ENCODE results near the gene RCN1. TPM values are rescaled to one million over a fixed set of nuclear protein-coding genes. Genes with fewer than 3 reads are reported as not detected.
A peak's percentile ranks its signal among the peaks of the same experiment; 100 is the strongest.

The RCN1 gene
- total RNA-seq, 1 experiment from 2014 or later = 155 TPM

GRCh38 chr11:32105871-32106560 lies 15.1 kb downstream of the RCN1 start:
- Mint-ChIP-seq H3K9me3 (ENCODE audit: unreplicated experiment) (no peaks in the 10 kb centered on the region), H3K27ac (ENCODE audit: low read depth, unreplicated experiment) (no peak overlapping the region), H3K27me3 (ENCODE audit: insufficient read depth, unreplicated experiment) (no peaks in the 10 kb centered on the region), H3K4me1 (ENCODE audit: insufficient read depth, unreplicated experiment) (peaks cover 6% of the 10 kb centered on the region), H3K36me3 (ENCODE audit: insufficient read depth, unreplicated experiment) (peaks cover 29% of the 10 kb centered on the region), H3K4me3 (ENCODE audit: unreplicated experiment) (no peak overlapping the region)
- intact Hi-C loops (cut with micrococcal nuclease) = no loop called here
- no peak for DNase-seq (ENCODE audit: unreplicated experiment)
- ChIA-PET POLR2A (no interaction called here), CTCF (interaction anchor here (0.6 to 1.8 kb wide), 2 partner anchors 70 to 71 kb away, joined by 5 to 6 read pairs; no protein-coding TSS in a partner anchor)
- TF ChIP-seq, protein P1, sequence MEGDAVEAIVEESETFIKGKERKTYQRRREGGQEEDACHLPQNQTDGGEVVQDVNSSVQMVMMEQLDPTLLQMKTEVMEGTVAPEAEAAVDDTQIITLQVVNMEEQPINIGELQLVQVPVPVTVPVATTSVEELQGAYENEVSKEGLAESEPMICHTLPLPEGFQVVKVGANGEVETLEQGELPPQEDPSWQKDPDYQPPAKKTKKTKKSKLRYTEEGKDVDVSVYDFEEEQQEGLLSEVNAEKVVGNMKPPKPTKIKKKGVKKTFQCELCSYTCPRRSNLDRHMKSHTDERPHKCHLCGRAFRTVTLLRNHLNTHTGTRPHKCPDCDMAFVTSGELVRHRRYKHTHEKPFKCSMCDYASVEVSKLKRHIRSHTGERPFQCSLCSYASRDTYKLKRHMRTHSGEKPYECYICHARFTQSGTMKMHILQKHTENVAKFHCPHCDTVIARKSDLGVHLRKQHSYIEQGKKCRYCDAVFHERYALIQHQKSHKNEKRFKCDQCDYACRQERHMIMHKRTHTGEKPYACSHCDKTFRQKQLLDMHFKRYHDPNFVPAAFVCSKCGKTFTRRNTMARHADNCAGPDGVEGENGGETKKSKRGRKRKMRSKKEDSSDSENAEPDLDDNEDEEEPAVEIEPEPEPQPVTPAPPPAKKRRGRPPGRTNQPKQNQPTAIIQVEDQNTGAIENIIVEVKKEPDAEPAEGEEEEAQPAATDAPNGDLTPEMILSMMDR (IDR thresholded peaks at IDR 0.05; ENCODE audit: unreplicated experiment) = no peak
- BruUV-seq (replicated peaks) = no TSS peak

GRCh38 chr11:32107647-32108046 lies 16.8 kb downstream of the RCN1 start:
- TF ChIP-seq, protein P1 (IDR thresholded peaks at IDR 0.05; ENCODE audit: unreplicated experiment) = no peak
- H3K27me3 Mint-ChIP-seq (ENCODE audit: insufficient read depth, unreplicated experiment) = no peaks in the 10 kb centered on the region
- peaks cover 18% of the 10 kb centered on the region for H3K36me3 Mint-ChIP-seq (ENCODE audit: insufficient read depth, unreplicated experiment)
- CTCF ChIA-PET = interaction anchor here (1.8 kb wide), 1 partner anchor 68 kb away, joined by 6 read pairs; no protein-coding TSS in a partner anchor
- POLR2A ChIA-PET = no interaction called here
- H3K4me1 Mint-ChIP-seq (ENCODE audit: insufficient read depth, unreplicated experiment) = peaks cover 6% of the 10 kb centered on the region
- no peak overlapping the region for H3K27ac Mint-ChIP-seq (ENCODE audit: low read depth, unreplicated experiment)
- no peak for DNase-seq (ENCODE audit: unreplicated experiment)
- H3K4me3 Mint-ChIP-seq (ENCODE audit: unreplicated experiment) = no peak overlapping the region
- intact Hi-C loops (cut with micrococcal nuclease) = no loop called here
- no TSS peak for BruUV-seq (replicated peaks)
- H3K9me3 Mint-ChIP-seq (ENCODE audit: unreplicated experiment) = no peaks in the 10 kb centered on the region

GRCh38 chr11:32108576-32108975 lies 17.7 kb downstream of the RCN1 start:
- BruUV-seq (replicated peaks) = no TSS peak
- intact Hi-C loops (cut with micrococcal nuclease) = no loop called here
- DNase-seq (ENCODE audit: unreplicated experiment) = no peak
- Mint-ChIP-seq H3K36me3 (ENCODE audit: insufficient read depth, unreplicated experiment) (peaks cover 12% of the 10 kb centered on the region), H3K27me3 (ENCODE audit: insufficient read depth, unreplicated experiment) (no peaks in the 10 kb centered on the region), H3K4me1 (ENCODE audit: insufficient read depth, unreplicated experiment) (peaks cover 16% of the 10 kb centered on the region), H3K4me3 (ENCODE audit: unreplicated experiment) (no peak overlapping the region), H3K9me3 (ENCODE audit: unreplicated experiment) (no peaks in the 10 kb centered on the region), H3K27ac (ENCODE audit: low read depth, unreplicated experiment) (no peak overlapping the region)
- TF ChIP-seq, protein P1 (IDR thresholded peaks at IDR 0.05; ENCODE audit: unreplicated experiment) = no peak
- ChIA-PET POLR2A (no interaction called here), CTCF (interaction anchor here (0.7 kb wide), 1 partner anchor 58 kb away, joined by 4 read pairs; no protein-coding TSS in a partner anchor)

DNA sequence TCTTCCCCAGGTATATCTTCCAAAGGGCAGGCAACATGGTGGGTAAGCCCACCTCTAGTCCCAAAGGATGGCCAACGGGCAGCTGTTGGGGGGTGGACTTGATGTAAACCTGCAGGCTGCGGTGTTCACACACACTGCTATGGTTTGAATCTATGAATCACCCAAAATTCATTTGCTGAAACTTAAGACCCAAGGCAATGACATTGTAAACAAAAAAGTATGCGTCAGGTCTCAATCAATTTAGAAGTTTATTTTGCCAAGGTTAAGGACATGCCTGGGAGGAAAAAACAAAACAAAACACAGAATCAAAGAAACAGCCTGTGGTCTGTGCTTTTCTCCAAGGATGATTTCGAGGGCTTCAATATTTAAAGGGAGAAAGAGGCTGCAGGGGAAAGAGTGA lies 18.3 kb downstream of the RCN1 start:
- Mint-ChIP-seq H3K27me3 (ENCODE audit: insufficient read depth, unreplicated experiment) (no peaks in the 10 kb centered on the region), H3K4me3 (ENCODE audit: unreplicated experiment) (no peak overlapping the region), H3K27ac (ENCODE audit: low read depth, unreplicated experiment) (no peak overlapping the region), H3K36me3 (ENCODE audit: insufficient read depth, unreplicated experiment) (peaks cover 9% of the 10 kb centered on the region), H3K9me3 (ENCODE audit: unreplicated experiment) (no peaks in the 10 kb centered on the region), H3K4me1 (ENCODE audit: insufficient read depth, unreplicated experiment) (peaks cover 18% of the 10 kb centered on the region)
- TF ChIP-seq, protein P1 (IDR thresholded peaks at IDR 0.05; ENCODE audit: unreplicated experiment) = no peak
- BruUV-seq (replicated peaks) = no TSS peak
- CTCF ChIA-PET = interaction anchor here (0.7 kb wide), 1 partner anchor 59 kb away, joined by 4 read pairs; no protein-coding TSS in a partner anchor
- POLR2A ChIA-PET = interaction anchor here (0.6 kb wide), 2 partner anchors 529 to 600 kb away, joined by 3 read pairs; no protein-coding TSS in a partner anchor
- DNase-seq (ENCODE audit: unreplicated experiment) = peak; percentile 73
- intact Hi-C loops (cut with micrococcal nuclease) = no loop called here

All from MCF 10A (cell line).